GM18870 (cell line): ENCODE measurements around the gene CCDC144A.
"Not testable (repeated sequence)": the region's sequence is repeated elsewhere in the genome, so short reads cannot be mapped to it uniquely, and the experiment has no call there.

Source experiments
- ATAC-seq: cut with Tn5 transposase; IDR thresholded peaks from one replicate; pipeline ENCODE4 v1.9.1; 2021; ENCODE audit warnings: moderate library complexity; ENCODE audit not compliant: unreplicated experiment

CCDC144A gene

DNA sequence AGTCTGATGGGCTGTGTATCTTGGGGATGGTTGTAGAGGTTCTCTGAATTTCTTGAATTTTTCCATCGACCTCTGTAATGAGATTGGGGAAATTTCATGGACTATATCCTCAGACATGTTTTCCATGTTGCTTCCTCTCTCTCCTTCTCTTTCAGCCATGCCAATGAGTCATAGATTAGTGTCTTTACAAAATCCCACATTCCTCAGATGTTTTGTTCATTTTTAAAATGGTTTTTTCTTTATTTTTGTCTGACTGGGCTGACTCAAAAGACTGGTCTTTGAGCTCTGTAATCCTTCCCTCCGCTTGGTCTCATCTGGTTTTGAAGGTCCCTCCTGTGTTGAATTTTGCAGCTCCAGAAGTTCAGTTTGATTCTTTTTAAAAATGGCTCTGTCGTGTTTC, 60.5 kb downstream of the CCDC144A start:
- ATAC-seq = not testable (repeated sequence)

DNA sequence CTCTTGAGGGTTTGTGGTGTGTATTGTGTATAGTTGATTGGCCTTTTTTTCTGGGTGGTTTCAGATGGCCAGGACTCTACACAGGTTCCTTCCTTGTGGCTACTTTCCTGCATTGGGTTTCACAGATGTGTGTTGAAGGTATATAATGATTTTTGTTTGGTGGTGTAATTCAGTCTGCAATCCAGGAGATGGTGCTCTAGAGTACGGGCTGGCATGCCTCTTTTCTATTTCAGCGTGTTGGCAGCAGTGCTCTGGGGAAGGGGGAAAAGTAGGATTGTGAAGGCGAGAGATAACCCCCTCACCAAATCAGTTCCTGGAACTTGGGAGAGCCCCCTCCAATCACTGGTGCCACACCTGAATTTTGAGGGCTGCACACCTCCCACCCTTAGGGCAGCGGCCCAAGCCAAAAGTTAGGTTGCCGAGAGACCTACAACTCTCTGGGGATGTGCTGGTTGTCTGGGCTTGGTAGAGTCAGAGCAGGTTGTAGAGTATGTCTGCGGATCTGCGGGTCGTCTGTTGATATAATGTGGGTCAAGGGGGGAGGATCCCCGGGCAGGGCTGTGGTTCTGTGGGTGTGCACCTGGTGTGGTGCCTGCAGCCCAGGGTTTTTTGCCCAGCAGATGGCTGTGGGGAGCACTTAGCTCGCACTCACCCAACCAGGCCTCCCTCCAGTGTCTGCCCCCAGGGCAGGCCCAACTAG, 61.3 kb downstream of the CCDC144A start:
- ATAC-seq = not testable (repeated sequence)

DNA sequence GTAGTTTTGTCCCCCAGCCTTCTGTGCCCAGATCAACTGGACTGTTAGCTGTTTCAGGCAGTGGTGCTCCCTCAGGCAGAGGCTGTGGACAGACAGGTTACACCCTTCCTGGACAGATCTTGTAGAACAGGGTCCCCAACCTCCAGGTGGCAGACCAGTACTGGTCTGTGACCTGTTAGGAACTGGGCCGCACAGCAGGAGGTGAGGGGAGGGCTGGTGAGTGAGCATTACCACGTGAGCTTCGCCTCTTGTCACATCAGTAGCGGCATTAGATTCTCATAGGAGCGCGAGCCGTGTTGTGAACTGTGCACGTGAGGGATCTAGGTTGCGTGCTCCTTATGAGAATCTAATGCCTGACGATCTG, 61.9 kb downstream of the CCDC144A start:
- not testable (repeated sequence) for ATAC-seq

- not testable (repeated sequence) for ATAC-seq
These were observed 67.5 kb downstream of the CCDC144A start for GRCh38 chr17:16757520-16757919.

DNA sequence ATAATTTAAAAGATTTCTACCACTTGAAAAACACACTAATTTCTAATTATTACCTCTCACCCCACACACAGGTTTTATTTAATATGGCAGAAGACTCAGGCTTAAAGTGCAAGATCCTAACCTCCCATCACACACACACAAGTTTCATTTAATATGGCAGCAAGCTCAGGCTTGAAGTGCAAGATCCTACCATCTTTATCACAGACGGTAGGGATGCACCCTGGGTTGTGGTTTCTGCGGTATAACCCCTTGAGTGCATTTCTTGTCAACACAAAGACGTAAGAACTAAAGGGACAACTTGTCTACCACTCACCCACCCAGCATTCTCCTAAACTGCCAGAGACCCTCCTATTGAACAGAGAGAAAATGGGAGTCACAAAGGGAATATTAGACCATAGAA, 68.1 kb downstream of the CCDC144A start:
- ATAC-seq = not testable (repeated sequence)

- not testable (repeated sequence) for ATAC-seq
These were observed 78.5 kb downstream of the CCDC144A start for GRCh38 chr17:16768290-16769175.

GRCh38 chr17:16772394-16773145, 82.5 kb downstream of the CCDC144A start:
- ATAC-seq = not testable (repeated sequence)

GRCh38 chr17:16773146-16773522, 83.1 kb downstream of the CCDC144A start:
- ATAC-seq = not testable (repeated sequence)

- ATAC-seq = not testable (repeated sequence)
These were observed 97.8 kb downstream of the CCDC144A start for GRCh38 chr17:16787851-16788250.

DNA sequence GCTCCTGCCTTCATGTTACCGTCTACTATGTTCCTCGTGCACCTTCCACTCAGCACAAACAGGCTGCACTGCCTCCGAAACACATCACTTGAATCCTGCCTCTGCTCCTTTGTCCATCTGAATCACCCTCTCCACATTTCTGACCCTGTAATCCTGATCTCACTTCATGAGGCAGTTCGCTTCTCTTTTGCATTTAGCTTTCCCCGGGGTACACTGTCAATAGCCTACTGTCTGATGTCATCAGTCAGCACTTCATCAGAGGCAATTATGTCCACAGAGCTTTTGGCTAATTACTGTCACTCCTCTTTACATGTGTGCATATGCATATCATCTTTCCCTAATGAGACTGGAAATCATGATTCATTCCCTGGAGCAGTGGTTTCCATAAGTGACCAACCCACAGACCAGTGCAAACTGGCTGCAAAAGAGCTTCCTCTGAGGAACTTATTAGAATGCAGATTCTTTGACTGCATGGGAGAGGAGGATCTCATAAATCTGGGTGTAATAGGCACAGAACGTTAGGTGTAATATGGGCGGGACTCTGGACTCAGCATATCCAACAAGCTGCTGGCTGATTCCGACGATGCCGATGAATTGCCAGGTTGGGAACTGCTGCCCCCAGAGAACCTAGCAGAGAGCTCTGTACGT, 99.0 kb downstream of the CCDC144A start:
- not testable (repeated sequence) for ATAC-seq

DNA sequence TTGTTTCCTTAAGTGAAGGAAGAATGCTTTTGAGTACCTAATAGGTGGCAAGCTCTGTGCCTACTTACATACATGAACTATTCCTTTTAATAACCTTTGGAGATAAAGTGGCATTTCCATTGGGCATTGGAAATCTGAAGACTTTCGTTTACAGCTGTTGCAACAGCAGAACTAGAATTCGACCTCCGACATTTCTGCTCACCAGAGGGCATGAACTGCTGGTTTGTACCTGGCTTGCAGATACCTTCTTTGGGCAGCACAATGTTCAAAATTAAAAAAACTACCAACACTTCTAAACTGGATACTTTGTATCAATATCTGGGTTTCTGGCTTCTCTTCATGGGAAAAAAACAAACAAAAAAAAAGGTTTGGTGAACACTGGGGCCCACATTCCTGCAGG, 99.6 kb downstream of the CCDC144A start:
- ATAC-seq = not testable (repeated sequence)

GRCh38 chr17:16790313-16790871, 100.4 kb downstream of the CCDC144A start:
- not testable (repeated sequence) for ATAC-seq

- ATAC-seq = not testable (repeated sequence)
These were observed 104.2 kb downstream of the CCDC144A start for GRCh38 chr17:16794215-16794614.

DNA sequence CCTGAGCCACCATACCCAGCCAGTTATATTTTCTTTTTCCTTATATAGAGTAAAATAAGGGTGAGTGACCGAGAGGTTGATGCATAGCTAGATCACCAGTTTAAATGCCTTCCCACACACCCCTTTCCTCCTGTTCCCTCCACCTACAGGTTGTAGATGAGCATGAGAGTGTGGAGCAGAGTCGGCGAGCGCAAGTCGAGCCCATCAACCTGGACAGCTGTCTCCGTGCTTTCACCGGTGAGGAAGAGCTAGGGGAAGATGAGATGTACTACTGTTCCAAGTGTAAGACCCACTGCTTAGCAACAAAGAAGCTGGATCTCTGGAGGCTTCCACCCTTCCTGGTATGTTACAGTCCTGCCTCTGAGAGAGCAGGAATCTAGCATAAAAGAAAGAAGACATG, 105.9 kb downstream of the CCDC144A start:
- ATAC-seq = not testable (repeated sequence)

DNA sequence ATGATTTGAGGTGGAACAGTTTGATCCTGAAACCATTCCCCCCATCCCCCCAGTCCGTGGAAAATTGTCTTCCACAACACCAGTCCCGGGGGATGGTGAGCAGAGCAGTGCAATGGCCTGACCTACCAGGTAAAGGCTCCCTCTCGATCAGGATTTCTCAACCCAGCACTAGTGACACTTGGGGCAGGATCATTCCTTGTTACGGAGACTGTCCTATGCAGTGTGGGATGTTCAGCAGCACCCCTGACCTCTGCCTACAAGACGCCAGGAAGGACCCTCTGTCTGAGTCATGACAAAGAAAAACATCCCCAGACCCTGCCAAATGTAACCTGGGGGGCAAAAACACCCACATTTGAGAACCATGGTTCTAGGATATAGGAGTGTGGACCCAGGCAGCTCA, 114.8 kb downstream of the CCDC144A start:
- not testable (repeated sequence) for ATAC-seq

GRCh38 chr17:16806599-16806998, 116.6 kb downstream of the CCDC144A start:
- ATAC-seq = not testable (repeated sequence)

GRCh38 chr17:16807620-16808019, 117.6 kb downstream of the CCDC144A start:
- not testable (repeated sequence) for ATAC-seq

GRCh38 chr17:16810236-16810635, 120.2 kb downstream of the CCDC144A start:
- ATAC-seq = not testable (repeated sequence)

DNA sequence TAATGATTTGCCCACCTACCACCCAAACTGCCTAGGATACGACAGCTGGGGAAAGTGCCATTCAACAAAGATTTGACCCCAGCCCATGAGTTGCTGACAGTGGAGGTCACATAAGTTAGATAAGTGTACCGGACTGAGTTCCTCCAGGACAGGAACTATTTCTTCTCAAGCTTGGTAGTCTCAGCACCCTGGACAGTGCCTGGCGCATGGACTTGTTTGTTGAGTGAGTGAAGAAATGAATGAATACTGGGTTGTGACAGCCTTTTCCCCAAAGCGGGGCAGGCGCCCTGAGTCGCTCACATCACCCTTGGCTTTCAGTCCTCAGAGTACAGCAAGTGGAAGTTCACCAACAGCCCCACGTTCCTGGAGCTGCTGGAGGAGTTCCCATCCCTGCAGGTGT, 122.1 kb downstream of the CCDC144A start:
- not testable (repeated sequence) for ATAC-seq

GRCh38 chr17:16814439-16814838, 124.4 kb downstream of the CCDC144A start:
- ATAC-seq = no peak
